Trophoblast cell (in vitro differentiated cells and primary cell): ENCODE results near the gene NPC1.

ENCODE experiments used
- DNase-seq, 2 donors: peaks; one replicate each; pipeline ENCODE4 v3.0.0-alpha.2; 2016
- H2AFZ ChIP-seq: 2 replicates; pipeline ENCODE4 v1.6.1; 2013; ENCODE audit warnings: low read length, moderate library complexity, mild to moderate bottlenecking; ENCODE audit not compliant: insufficient read depth, poor library complexity
- H2AK5ac ChIP-seq: 2 replicates; pipeline ENCODE4 v1.6.1; 2013; ENCODE audit warnings: mild to moderate bottlenecking, low read length
- H2BK120ac ChIP-seq: 2 replicates; pipeline ENCODE4 v1.6.1; 2013; ENCODE audit warnings: low read length, mild to moderate bottlenecking, moderate library complexity; ENCODE audit not compliant: insufficient read depth, poor library complexity
- H2BK12ac ChIP-seq: 2 replicates; pipeline ENCODE4 v1.6.1; 2013; ENCODE audit warnings: mild to moderate bottlenecking, low read length, moderate library complexity
- H2BK5ac ChIP-seq: 2 replicates; pipeline ENCODE4 v1.6.1; 2013; ENCODE audit warnings: low read length, low read depth, moderate library complexity, mild to moderate bottlenecking; ENCODE audit not compliant: poor library complexity
- H3K14ac ChIP-seq: 2 replicates; pipeline ENCODE4 v1.6.1; 2013; ENCODE audit warnings: mild to moderate bottlenecking, low read length
- H3K18ac ChIP-seq: 2 replicates; pipeline ENCODE4 v1.6.1; 2013; ENCODE audit warnings: mild to moderate bottlenecking, low read length
- H3K23ac ChIP-seq: 2 replicates; pipeline ENCODE4 v1.6.1; 2013; ENCODE audit warnings: low read length
- H3K27ac ChIP-seq: 2 replicates; pipeline ENCODE4 v1.5.1; 2013; ENCODE audit warnings: low read depth, mild to moderate bottlenecking, inconsistent platforms, low read length, moderate library complexity
- H3K27me3 ChIP-seq: 2 replicates; pipeline ENCODE4 v1.6.1; 2013; ENCODE audit warnings: inconsistent platforms, mild to moderate bottlenecking, low read length, moderate library complexity; ENCODE audit not compliant: insufficient read depth
- H3K36me3 ChIP-seq, 2 experiments: 1 replicate in 1 of 2; 2 replicates in 1 of 2; pipeline ENCODE4 v1.6.1; 2013; ENCODE audit warnings: low read length in 2 of 2, mild to moderate bottlenecking in 2 of 2, moderate library complexity in 1 of 2; ENCODE audit not compliant: insufficient read depth in 2 of 2, control insufficient read depth in 1 of 2
- H3K4ac ChIP-seq: 2 replicates; pipeline ENCODE4 v1.6.1; 2013; ENCODE audit warnings: low read depth, mild to moderate bottlenecking, low read length, moderate library complexity
- H3K4me1 ChIP-seq, 2 experiments: 1 replicate in 1 of 2; 2 replicates in 1 of 2; pipeline ENCODE4 v1.6.1; 2013; ENCODE audit warnings: low read length in 2 of 2, mild to moderate bottlenecking in 2 of 2, moderate library complexity in 1 of 2; ENCODE audit not compliant: insufficient read depth in 2 of 2, control insufficient read depth in 1 of 2
- H3K4me2 ChIP-seq: 2 replicates; pipeline ENCODE4 v1.6.1; 2013; ENCODE audit warnings: inconsistent platforms, mild to moderate bottlenecking, low read length, moderate library complexity
- H3K4me3 ChIP-seq: 2 replicates; pipeline ENCODE4 v1.5.1; 2013; ENCODE audit warnings: mild to moderate bottlenecking, low read depth, low read length, inconsistent platforms
- H3K79me1 ChIP-seq: one replicate; pipeline ENCODE4 v1.6.1; 2013; ENCODE audit warnings: low read length
- H3K79me2 ChIP-seq: 2 replicates; pipeline ENCODE4 v1.6.1; 2013; ENCODE audit warnings: low read length, mild to moderate bottlenecking; ENCODE audit not compliant: control insufficient read depth, insufficient read depth, poor library complexity
- H3K9ac ChIP-seq: 2 replicates; pipeline ENCODE4 v1.6.1; 2013; ENCODE audit warnings: mild to moderate bottlenecking, low read length
- H3K9me3 ChIP-seq: 2 replicates; pipeline ENCODE4 v1.6.1; 2013; ENCODE audit warnings: low read depth, mild to moderate bottlenecking, control low read depth, inconsistent platforms, low read length; ENCODE audit not compliant: insufficient read depth
- H4K12ac ChIP-seq: 2 replicates; pipeline ENCODE4 v1.6.1; 2013; ENCODE audit warnings: low read depth, mild to moderate bottlenecking, low read length, moderate library complexity
- H4K8ac ChIP-seq: 2 replicates; pipeline ENCODE4 v1.6.1; 2013; ENCODE audit warnings: low read depth, mild to moderate bottlenecking, low read length, moderate library complexity
- H4K91ac ChIP-seq: one replicate; pipeline ENCODE4 v1.6.1; 2013; ENCODE audit warnings: low read depth, mild to moderate bottlenecking, low read length, moderate library complexity
- WGBS: extraction: QIAGEN DNeasy Blood & Tissue Kit; methylation state at CpG from one replicate; pipeline ENCODE4 v1.1.7; 2013; ENCODE audit warnings: missing lambda C conversion rate; ENCODE audit not compliant: insufficient read length, insufficient coverage; ENCODE audit errors: extremely low coverage; 5-methylcytosine and 5-hydroxymethylcytosine counted together

Gene NPC1

DNA sequence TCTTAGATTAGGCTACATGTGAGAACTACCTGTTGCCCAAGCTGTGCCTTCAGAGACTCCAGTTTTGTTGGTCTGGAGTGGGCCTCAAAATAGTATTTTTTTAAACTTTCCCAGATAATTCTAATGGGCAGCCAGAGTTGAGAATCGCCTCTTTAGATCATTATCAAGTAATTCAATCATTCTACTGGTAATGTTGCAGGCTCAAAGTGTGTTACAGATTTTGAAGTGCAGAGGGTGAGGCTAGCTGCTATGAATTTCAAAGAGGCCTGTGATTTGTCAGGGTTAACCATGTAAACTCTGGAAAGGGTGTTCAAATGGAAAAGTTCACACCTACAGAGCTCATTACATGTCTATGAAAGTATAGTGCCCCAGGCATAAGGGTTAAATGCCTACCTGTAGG, 46.3 kb upstream of the NPC1 start:
- no peak overlapping the region for H2BK12ac ChIP-seq
- H2AK5ac ChIP-seq = no peak overlapping the region
- no peak overlapping the region for H3K18ac ChIP-seq
- H3K27ac ChIP-seq = no peak overlapping the region
- no peak overlapping the region for H3K14ac ChIP-seq
- no peak overlapping the region for H3K9ac ChIP-seq
- no peaks in the 10 kb centered on the region for H3K36me3 ChIP-seq
- no peak for DNase-seq
- H2AFZ ChIP-seq = no peak overlapping the region
- H3K4me3 ChIP-seq = no peak overlapping the region
- H4K91ac ChIP-seq = no peak overlapping the region
- H3K27me3 ChIP-seq = no peaks in the 10 kb centered on the region
- no peak overlapping the region for H4K12ac ChIP-seq
- no CpG with 5 or more reads among the region's 1 CpG for WGBS
- no peaks in the 10 kb centered on the region for H3K79me2 ChIP-seq
- H2BK120ac ChIP-seq = no peak overlapping the region
- no peak overlapping the region for H4K8ac ChIP-seq
- no peak overlapping the region for H3K4ac ChIP-seq
- no peak overlapping the region for H3K23ac ChIP-seq
- peaks cover 0 to 2% of the 10 kb centered on the region in 2 experiments for H3K4me1 ChIP-seq
- H3K9me3 ChIP-seq = no peaks in the 10 kb centered on the region
- H3K4me2 ChIP-seq = no peak overlapping the region
- no peak overlapping the region for H2BK5ac ChIP-seq
- no peaks in the 10 kb centered on the region for H3K79me1 ChIP-seq

DNA sequence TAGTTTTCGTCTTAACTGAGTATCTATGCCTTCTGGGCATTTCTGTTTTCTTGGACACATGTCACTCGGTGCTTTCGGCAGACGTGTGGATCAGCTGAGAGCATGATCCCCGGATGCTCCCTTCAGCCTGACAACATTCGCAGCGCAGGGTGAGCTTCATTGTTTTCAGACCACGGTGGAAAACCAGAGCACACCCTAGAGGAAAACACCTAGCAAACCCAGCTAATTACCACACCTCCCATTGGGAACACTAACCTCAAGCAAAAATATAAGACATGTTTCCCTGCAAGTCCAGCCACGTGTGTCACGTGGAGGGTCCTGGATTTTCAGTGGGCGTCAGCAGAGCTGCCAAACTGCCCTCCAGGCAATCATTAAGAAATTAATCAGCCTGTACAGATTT, 45.4 kb upstream of the NPC1 start:
- no peak overlapping the region for H3K4ac ChIP-seq
- no peak overlapping the region for H4K91ac ChIP-seq
- H3K4me1 ChIP-seq = peaks cover 0 to 2% of the 10 kb centered on the region in 2 experiments
- DNase-seq = no peak
- H3K36me3 ChIP-seq = no peaks in the 10 kb centered on the region
- no peak overlapping the region for H4K12ac ChIP-seq
- no peak overlapping the region for H2AK5ac ChIP-seq
- H3K9me3 ChIP-seq = no peaks in the 10 kb centered on the region
- no peak overlapping the region for H3K14ac ChIP-seq
- H2AFZ ChIP-seq = no peak overlapping the region
- no peak overlapping the region for H3K4me2 ChIP-seq
- no peak overlapping the region for H2BK5ac ChIP-seq
- no peak overlapping the region for H3K9ac ChIP-seq
- H3K79me1 ChIP-seq = no peaks in the 10 kb centered on the region
- no peak overlapping the region for H3K27ac ChIP-seq
- H3K23ac ChIP-seq = no peak overlapping the region
- no peaks in the 10 kb centered on the region for H3K27me3 ChIP-seq
- no peaks in the 10 kb centered on the region for H3K79me2 ChIP-seq
- no peak overlapping the region for H3K4me3 ChIP-seq
- H3K18ac ChIP-seq = no peak overlapping the region
- H4K8ac ChIP-seq = no peak overlapping the region
- no peak overlapping the region for H2BK120ac ChIP-seq
- WGBS = no CpG with 5 or more reads among the region's 11 CpGs
- no peak overlapping the region for H2BK12ac ChIP-seq

DNA sequence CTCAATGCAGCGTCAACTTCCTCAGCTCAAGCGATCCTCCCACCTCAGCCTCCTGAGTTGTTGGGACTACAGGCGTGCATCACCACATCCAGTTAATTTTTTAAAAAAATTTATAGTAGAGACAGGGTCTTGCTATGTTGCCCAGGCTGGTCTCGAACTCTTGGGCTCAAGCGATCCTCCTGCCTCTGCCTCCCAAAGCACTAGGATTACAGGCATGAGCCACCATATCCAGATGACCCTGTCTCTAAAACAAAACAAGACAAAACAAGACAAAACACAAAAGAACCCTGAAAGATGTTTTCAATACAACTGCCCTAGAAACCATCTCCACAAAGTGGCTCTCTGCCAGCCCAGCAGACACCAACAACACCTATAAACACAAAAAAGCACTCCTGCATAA, 45.0 kb upstream of the NPC1 start:
- H2BK120ac ChIP-seq = no peak overlapping the region
- H3K27ac ChIP-seq = no peak overlapping the region
- H2BK12ac ChIP-seq = no peak overlapping the region
- no peak overlapping the region for H4K91ac ChIP-seq
- no peak overlapping the region for H3K14ac ChIP-seq
- DNase-seq = no peak
- no peak overlapping the region for H2BK5ac ChIP-seq
- H2AK5ac ChIP-seq = no peak overlapping the region
- WGBS = no CpG with 5 or more reads among the region's 5 CpGs
- no peaks in the 10 kb centered on the region for H3K79me1 ChIP-seq
- H3K18ac ChIP-seq = no peak overlapping the region
- no peaks in the 10 kb centered on the region for H3K9me3 ChIP-seq
- H3K23ac ChIP-seq = no peak overlapping the region
- no peak overlapping the region for H3K9ac ChIP-seq
- no peaks in the 10 kb centered on the region for H3K27me3 ChIP-seq
- H4K8ac ChIP-seq = no peak overlapping the region
- H3K36me3 ChIP-seq = no peaks in the 10 kb centered on the region
- H3K4ac ChIP-seq = no peak overlapping the region
- H3K4me3 ChIP-seq = no peak overlapping the region
- no peak overlapping the region for H3K4me2 ChIP-seq
- H3K4me1 ChIP-seq = peaks cover 0 to 2% of the 10 kb centered on the region in 2 experiments
- no peak overlapping the region for H2AFZ ChIP-seq
- no peaks in the 10 kb centered on the region for H3K79me2 ChIP-seq
- no peak overlapping the region for H4K12ac ChIP-seq

DNA sequence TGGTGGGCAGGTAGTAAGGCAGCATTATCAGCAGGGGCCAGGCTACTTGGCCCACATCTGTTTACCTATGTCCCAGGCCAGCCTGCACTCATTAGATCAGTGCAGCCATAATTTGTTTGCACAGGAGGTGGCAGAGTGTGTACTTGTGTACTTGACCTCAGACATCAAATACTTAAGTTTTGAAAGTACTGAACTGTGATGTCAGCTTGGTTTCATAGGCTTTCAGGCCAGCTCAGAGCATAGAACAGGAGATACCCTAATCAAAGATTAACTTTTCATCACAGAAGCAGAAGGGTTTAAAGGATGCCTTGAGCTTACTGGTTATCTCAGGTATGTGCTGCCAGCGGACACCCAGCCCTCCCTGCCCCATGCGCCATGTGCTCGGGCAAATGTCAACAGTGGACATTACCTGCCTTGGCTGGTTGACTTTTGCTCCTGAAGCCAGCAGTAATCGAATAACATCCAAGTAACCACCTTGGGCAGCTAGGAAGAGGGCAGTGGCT, 43.2 kb upstream of the NPC1 start:
- H3K79me2 ChIP-seq = no peaks in the 10 kb centered on the region
- no peaks in the 10 kb centered on the region for H3K9me3 ChIP-seq
- no peak overlapping the region for H2BK120ac ChIP-seq
- no peak overlapping the region for H3K4ac ChIP-seq
- no peak overlapping the region for H3K4me2 ChIP-seq
- no peak overlapping the region for H3K9ac ChIP-seq
- H4K8ac ChIP-seq = no peak overlapping the region
- no peak overlapping the region for H2BK5ac ChIP-seq
- H3K27me3 ChIP-seq = no peaks in the 10 kb centered on the region
- no peak for DNase-seq
- H3K18ac ChIP-seq = no peak overlapping the region
- H3K36me3 ChIP-seq = no peaks in the 10 kb centered on the region
- no peak overlapping the region for H3K23ac ChIP-seq
- no CpG with 5 or more reads among the region's 4 CpGs for WGBS
- no peak overlapping the region for H3K14ac ChIP-seq
- no peaks in the 10 kb centered on the region for H3K4me1 ChIP-seq
- H3K4me3 ChIP-seq = no peak overlapping the region
- H4K91ac ChIP-seq = no peak overlapping the region
- no peaks in the 10 kb centered on the region for H3K79me1 ChIP-seq
- no peak overlapping the region for H2AK5ac ChIP-seq
- H2BK12ac ChIP-seq = no peak overlapping the region
- H2AFZ ChIP-seq = no peak overlapping the region
- no peak overlapping the region for H3K27ac ChIP-seq
- H4K12ac ChIP-seq = no peak overlapping the region
